OCI-LY3 (cell line): ENCODE measurements around the gene SLC19A2.

Experiments
- EZH2phosphoT487 ChIP-seq: fragments of 200-600 bp; shearing (Covaris generic); IDR thresholded peaks from 2 replicates; pipeline ENCODE4 v1.6.1; 2018; ENCODE audit warnings: antibody characterized with exemption, mixed run types, low read depth
- TF ChIP-seq, protein P1 (sequence below): fragments of 200-600, 300-600 bp; sonication (generic); IDR thresholded peaks from 2 replicates; pipeline ENCODE4 v1.5.1; 2014; ENCODE audit warnings: antibody characterized with exemption, low read length, low read depth

DNA sequence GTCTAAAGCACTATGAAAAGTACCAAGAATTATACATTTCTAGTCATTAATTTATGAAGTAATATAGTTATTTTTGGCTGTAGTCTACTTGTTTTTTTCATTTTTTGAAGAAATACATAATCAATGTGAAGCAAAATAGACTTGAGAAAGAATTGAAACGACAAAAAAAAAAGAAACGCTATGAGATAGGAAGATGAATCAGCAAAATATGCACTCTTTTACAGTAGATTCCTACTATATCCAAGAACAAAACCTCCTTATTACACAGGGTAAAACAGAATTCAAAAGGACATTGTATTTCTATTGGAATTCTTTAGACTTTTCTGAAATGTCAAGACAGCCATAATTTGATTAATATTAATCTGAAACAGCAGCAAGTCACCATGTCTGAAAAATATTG, 32.8 kb downstream of the SLC19A2 start:
- no peak for TF ChIP-seq EZH2phosphoT487
- TF ChIP-seq, protein P1, sequence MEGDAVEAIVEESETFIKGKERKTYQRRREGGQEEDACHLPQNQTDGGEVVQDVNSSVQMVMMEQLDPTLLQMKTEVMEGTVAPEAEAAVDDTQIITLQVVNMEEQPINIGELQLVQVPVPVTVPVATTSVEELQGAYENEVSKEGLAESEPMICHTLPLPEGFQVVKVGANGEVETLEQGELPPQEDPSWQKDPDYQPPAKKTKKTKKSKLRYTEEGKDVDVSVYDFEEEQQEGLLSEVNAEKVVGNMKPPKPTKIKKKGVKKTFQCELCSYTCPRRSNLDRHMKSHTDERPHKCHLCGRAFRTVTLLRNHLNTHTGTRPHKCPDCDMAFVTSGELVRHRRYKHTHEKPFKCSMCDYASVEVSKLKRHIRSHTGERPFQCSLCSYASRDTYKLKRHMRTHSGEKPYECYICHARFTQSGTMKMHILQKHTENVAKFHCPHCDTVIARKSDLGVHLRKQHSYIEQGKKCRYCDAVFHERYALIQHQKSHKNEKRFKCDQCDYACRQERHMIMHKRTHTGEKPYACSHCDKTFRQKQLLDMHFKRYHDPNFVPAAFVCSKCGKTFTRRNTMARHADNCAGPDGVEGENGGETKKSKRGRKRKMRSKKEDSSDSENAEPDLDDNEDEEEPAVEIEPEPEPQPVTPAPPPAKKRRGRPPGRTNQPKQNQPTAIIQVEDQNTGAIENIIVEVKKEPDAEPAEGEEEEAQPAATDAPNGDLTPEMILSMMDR, result no peak
